ENCODE results near the gene AGER. TPM values are rescaled to one million over a fixed set of nuclear protein-coding genes. Genes with fewer than 3 reads are reported as not detected.

The AGER gene
- total RNA-seq, 1 experiment from 2014 or later, result 18.1 TPM

- Histone ChIP-seq H3K79me2 (ENCODE audit: low read depth) (no peaks in the 10 kb centered on the region), H3K9me3 (ENCODE audit: insufficient read depth, low read depth) (no peaks in the 10 kb centered on the region), H3F3A (ENCODE audit: insufficient read depth, low read depth) (peaks cover 17% of the 10 kb centered on the region; the same call in 1 of the 2 replicates), H3K9me2 (ENCODE audit: insufficient read depth) (no peaks in the 10 kb centered on the region), H3K4me3 (no peak overlapping the region), H2AFZ (no peak overlapping the region), H3K4me1 (replicated peaks; ENCODE audit: insufficient read depth) (0 out of 2 replicates have a peak, but pooled peaks cover 6% of the 10 kb centered on the region), H3K36me3 (ENCODE audit: low read depth) (no peaks in the 10 kb centered on the region), H3K27ac (no peak overlapping the region), H3K27me3 (ENCODE audit: insufficient read depth, low read depth) (no peaks in the 10 kb centered on the region), H4K20me1 (ENCODE audit: insufficient read depth) (no peaks in the 10 kb centered on the region), H3K4me2 (no peak overlapping the region)
- ChIA-PET POLR2A (ENCODE audit: unreplicated experiment) (no interaction called here), CTCF (interaction anchor here (1.2 kb wide), 1 partner anchor 17 kb away, joined by 5 read pairs; no protein-coding TSS in a partner anchor)
- intact Hi-C loops (cut with micrococcal nuclease; ENCODE audit: unreplicated experiment), result no loop called here
- TF ChIP-seq EZH2 (IDR thresholded peaks at IDR 0.05; ENCODE audit: low read depth) (no peak), CTCF (conservative IDR thresholded peaks at IDR 0.05) (no peak)
- BruUV-seq (replicated peaks), result no TSS peak
- no peak for DNase-seq
These were observed 15.7 kb downstream of the AGER start for GRCh38 chr6:32168350-32168749.

GRCh38 chr6:32167761-32168262, 16.2 kb downstream of the AGER start:
- Histone ChIP-seq H3K79me2 (ENCODE audit: low read depth) (no peaks in the 10 kb centered on the region), H3K36me3 (ENCODE audit: low read depth) (no peaks in the 10 kb centered on the region), H3F3A (ENCODE audit: insufficient read depth, low read depth) (peaks cover 17% of the 10 kb centered on the region; the same call in 1 of the 2 replicates), H3K4me1 (replicated peaks; ENCODE audit: insufficient read depth) (0 out of 2 replicates have a peak, but pooled peaks cover under 1% of the 10 kb centered on the region), H3K27ac (no peak overlapping the region), H3K4me3 (no peak overlapping the region), H3K4me2 (no peak overlapping the region), H3K9me2 (ENCODE audit: insufficient read depth) (no peaks in the 10 kb centered on the region), H3K9me3 (ENCODE audit: insufficient read depth, low read depth) (no peaks in the 10 kb centered on the region), H4K20me1 (ENCODE audit: insufficient read depth) (no peaks in the 10 kb centered on the region), H2AFZ (no peak overlapping the region), H3K27me3 (ENCODE audit: insufficient read depth, low read depth) (no peaks in the 10 kb centered on the region)
- TF ChIP-seq CTCF (conservative IDR thresholded peaks at IDR 0.05) (no peak), EZH2 (IDR thresholded peaks at IDR 0.05; ENCODE audit: low read depth) (no peak)
- DNase-seq, result no peak
- POLR2A ChIA-PET (ENCODE audit: unreplicated experiment), result no interaction called here
- no TSS peak for BruUV-seq (replicated peaks)
- CTCF ChIA-PET, result no interaction called here
- intact Hi-C loops (cut with micrococcal nuclease; ENCODE audit: unreplicated experiment), result no loop called here

GRCh38 chr6:32167154-32167760, 16.8 kb downstream of the AGER start:
- Histone ChIP-seq H3K4me2 (no peak overlapping the region), H3K27ac (no peak overlapping the region), H3K4me1 (replicated peaks; ENCODE audit: insufficient read depth) (no peaks in the 10 kb centered on the region), H3K9me2 (ENCODE audit: insufficient read depth) (no peaks in the 10 kb centered on the region), H3K9me3 (ENCODE audit: insufficient read depth, low read depth) (no peaks in the 10 kb centered on the region), H4K20me1 (ENCODE audit: insufficient read depth) (no peaks in the 10 kb centered on the region), H3K27me3 (ENCODE audit: insufficient read depth, low read depth) (no peaks in the 10 kb centered on the region), H3K4me3 (no peak overlapping the region), H3F3A (ENCODE audit: insufficient read depth, low read depth) (peaks cover 17% of the 10 kb centered on the region; the same call in 1 of the 2 replicates), H3K36me3 (ENCODE audit: low read depth) (no peaks in the 10 kb centered on the region), H3K79me2 (ENCODE audit: low read depth) (no peaks in the 10 kb centered on the region), H2AFZ (no peak overlapping the region)
- CTCF ChIA-PET, result no interaction called here
- TF ChIP-seq EZH2 (IDR thresholded peaks at IDR 0.05; ENCODE audit: low read depth) (no peak), CTCF (conservative IDR thresholded peaks at IDR 0.05) (no peak)
- DNase-seq, result no peak
- intact Hi-C loops (cut with micrococcal nuclease; ENCODE audit: unreplicated experiment), result no loop called here
- BruUV-seq (replicated peaks), result no TSS peak
- POLR2A ChIA-PET (ENCODE audit: unreplicated experiment), result no interaction called here
